Left hindlimb (tissue), 1 donor: Measurements from ENCODE around the gene CFAP300.

Source experiments
- DNase-seq: peaks from one replicate; pipeline ENCODE4 v3.0.0-alpha.2; 2018

The CFAP300 gene

DNA sequence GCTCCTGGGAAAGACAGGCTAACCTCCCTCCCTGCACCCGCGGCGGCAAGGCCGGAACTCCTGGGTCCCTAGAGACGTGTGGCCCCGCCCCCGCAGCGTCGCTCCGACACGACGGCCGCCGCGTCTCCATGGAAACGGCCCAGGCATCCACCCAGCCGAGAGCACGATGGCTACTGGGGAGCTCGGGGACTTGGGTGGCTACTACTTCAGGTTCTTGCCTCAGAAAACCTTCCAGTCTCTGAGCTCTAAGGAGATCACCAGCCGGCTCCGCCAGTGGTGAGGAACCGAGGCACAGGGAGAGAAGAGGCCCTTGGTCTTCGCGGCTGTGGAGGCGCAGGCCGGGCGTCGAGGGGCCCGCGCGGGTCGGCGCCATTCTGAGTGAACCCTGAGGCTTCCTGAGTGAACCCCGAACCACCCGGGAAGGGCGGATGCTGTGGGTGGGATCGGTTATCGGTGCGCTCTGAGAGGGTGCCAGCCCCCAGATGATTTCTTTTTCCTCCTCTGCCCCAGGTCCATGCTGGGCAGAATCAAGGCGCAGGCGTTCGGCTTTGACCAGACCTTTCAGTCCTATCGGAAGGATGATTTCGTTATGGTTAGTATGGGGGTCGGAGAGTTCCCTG, at the start of gene CFAP300:
Gene CFAP300, plus strand, starts transcription at position 133 of the 620 bp plus-strand sequence. Its CDS starts 34 bp downstream, at position 167.
- DNase-seq = peak; percentile 94

DNA sequence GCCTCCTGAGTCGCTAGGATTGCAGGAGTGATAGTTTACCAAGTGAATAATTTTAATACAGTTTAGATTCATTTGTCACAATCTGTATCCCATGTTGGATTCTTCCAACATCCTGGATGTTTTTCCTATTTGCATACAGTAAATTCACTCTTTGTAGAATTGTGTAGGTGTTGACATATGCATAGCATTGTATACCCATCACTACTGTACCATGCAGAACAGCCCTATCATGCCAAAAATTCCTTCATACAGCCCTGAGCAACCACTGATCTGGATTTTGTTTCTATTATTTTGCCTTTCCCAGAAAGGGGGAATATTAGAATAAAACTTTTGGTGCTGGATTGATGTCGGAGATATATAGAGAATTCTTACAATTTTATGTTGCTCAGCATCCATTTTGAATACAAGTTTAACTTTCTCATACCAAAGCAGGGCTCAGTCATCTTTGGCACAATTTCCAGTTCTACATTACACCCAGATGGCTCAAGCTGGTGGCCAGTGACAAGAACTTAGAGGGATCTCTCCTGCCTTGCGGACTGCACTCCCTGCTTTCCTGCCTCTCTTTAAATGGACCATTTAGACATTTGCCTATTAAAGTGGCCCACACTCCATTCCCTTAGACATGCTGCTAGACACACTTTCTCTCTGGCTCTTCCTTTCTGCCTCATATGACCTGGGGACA, 45.4 kb upstream of the CFAP300 start:
- DNase-seq = no peak

DNA sequence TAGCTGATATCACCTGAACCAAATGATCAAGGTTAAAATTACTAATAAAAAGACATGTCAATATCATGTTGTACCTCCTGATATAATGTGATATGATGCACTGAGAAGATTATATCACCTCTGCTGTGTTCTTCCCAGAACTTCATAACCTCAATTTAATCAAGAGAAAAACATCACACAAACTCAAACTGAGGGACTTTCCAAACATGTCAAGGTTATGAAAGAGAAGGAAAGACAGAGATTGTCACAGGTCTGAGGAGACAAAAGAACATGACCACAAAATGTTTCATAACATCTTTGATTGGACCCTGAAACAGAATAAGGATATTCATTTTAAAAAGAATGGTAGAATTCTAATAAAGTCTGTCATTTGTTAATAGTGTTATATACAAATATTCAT, 43.0 kb upstream of the CFAP300 start:
- no peak for DNase-seq

DNA sequence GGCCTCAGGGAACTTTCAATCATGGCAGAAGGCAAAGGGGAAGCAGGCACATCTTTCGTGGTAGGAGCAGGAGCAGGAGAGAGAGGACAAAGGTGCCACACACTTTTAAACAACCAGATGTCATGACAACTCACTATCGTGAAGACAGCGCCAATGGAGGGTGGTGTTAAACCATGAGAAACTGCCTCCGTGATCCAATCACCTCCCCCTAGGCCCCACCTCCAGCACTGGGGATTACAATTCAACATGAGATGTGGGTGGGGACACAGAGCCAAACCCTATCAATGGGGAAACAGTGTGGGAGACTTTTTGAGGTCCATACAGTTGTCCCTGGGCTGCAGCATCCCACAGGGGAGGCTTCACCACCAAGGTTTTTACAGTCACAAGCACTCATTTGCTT, 41.9 kb upstream of the CFAP300 start:
- DNase-seq = no peak

DNA sequence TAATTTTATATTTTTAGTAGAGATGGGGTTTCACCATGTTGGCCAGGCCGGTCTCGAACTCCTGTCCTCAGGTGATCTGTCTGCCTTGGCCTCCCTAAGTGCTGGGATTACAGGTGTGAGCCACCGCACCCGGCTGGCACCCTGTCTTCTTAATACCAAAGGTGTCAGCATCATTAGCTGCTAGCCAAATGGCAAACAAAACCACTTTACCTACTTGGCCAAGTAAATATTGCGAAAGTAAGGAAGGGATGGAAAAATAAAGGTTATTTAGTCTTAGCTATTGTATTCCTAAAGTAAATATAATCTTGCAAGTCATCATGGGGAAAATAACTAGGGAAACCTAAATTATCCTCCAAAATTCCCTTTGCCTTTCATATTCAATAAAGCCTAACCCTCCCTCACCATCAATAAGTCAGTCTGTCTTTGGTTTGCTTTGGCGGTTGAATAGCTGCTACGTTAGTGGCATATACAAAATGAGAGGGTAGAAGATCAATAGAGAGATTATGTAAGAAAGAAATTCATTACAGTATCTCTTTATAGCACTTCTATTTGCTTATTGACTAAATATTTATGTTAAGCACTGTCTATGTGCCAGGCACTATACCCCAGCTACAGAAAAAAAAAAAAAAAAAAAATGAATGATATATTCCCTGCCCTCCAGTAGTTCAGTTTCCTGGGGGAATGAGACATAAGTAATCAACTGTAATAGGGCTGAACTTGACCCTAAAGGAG, 40.2 kb upstream of the CFAP300 start:
- no peak for DNase-seq

DNA sequence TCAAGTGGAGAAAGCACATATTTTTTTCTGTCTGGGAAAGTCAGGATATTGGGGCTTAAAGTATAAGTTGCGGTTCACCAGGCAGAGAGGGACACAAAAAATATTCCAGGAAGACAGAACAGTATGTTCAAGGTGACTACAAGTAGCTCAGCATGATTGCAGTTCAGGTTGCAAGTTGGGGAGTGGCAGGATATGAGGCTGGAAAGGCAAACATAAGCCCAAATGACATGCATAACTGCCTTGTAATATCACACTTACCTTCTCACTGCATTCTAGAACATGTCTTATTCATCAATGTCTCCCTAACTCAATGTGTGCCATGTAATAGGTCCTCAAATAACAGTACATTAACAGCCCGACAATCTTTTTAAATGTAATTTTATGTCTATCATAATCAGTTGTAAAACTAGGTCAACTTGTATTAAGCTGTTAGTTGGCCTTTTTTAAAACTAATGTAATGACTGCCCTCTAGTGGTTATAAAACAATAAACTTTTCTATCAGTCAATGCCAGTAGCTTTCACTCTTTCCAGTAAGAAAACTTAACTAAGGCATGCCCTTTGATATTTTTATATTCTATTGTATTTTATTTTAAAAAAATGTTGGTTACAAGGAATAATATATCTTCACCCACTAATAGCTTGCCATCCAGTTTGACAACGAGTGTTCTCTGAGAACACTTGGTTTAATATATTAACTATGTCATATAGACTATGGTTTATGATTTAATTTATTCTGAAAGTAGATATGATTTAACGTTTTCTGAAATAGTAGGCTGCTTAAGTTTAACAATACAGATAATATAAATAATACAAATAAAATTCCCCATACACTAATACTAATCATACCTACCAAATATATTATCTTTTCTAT, 39.4 kb upstream of the CFAP300 start:
- no peak for DNase-seq

DNA sequence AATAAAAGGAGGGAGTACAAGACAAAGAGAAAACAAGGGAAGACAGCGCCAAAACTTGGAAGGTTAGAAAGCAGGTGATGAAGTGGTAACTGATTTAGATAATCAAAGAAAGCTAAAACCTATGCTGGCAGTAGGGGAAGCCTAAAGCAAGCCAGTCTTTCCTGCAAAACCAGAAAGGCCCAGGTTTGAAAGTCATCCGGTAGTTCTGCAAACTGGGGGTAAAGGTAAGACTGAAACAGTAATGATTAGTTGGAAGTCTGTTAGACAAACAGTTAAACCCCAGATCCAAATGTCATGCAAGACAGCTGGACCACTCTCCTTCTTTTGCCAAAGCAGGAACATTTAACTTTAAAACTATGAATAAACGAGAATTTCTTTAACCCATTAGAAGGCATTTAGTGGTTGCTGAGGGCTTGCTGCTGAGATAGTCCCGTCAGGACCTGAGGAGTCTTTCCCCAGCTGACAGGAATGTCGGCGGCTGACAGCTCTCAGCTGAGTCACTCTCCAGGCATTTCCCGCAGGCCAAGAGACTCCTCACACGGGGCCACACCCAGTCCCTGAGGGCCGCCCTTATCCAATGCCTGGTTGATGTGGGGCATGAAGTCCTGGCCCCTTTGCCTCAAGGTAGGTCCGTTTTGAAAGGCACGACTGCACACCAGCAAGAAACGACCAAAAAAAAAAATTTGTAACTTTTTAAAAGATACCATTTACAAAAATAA, 36.3 kb upstream of the CFAP300 start:
- DNase-seq = peak; percentile 64

DNA sequence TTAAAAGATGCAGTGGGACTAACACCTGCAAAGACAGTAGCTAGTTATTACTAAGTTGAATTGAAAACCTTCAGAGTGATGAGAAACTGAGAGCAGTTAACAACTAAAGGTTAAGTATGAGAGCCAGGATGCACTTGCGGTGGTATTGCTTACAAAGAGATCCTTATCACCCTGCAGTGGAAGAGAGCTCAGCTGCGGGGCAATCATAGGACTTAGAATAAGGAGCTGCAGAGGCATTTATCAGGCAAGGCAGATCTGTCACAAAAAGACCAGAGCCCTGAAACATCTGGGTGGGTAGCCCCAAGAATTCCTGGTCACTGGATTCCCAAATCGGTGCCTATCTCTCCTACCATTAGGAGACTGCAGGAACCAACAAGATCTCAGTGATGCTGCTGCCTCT, 34.3 kb upstream of the CFAP300 start:
- no peak for DNase-seq

DNA sequence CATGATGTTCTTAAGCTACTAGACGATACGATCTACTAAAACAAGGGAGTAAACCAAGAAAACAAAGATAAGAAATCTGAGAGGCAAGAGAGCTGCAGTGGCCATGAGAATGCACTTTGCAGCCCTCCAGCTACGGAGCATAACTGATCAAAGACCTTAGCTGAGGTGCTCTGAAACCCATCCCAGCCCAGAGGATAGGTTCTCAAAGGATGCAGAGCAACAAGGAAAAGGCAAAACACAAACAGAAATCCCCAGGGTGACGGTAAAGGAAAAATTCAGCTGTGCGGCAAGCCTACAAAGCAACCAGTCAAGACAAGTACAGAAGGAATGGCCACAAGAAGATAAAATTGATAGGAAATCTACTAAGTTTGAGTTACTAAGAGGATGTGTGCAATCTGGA, 32.5 kb upstream of the CFAP300 start:
- no peak for DNase-seq

DNA sequence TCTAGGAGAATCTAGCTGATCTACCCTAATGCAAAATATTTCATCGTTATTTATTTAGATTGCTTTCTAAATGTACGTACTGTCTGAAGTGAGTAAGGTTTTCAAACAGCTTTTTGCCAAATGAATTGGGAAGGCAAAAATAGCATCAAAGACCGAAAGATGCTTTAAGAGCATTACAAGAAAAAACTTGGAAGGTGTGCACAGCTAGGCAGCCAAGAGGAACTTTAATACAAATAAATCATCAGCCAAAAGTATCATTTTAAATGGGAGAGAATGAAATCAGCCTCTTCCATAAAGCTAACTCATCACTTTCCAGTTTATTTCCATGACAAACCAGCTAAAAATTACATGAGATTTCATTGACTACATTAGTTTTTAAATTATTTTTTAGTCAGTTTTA, 30.2 kb upstream of the CFAP300 start:
- DNase-seq = no peak

DNA sequence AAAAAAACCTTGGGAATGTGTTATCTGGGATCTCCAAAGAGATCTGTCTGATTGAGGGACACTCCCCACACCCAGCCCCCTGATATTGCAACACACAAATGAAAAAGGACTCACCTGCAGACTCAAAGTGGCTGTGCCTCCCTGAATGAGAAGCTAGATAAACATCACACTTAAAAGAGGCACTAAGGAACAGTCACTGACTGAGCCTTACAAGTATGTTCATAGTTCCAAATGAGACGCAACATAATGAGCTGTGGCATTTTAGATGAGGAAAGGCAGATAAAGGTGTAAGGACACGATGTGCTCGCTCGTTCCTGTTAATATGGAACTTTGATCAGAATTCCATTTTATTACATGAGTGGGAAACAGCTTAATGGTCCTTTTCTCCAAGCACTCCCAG, 21.0 kb upstream of the CFAP300 start:
- DNase-seq = no peak

DNA sequence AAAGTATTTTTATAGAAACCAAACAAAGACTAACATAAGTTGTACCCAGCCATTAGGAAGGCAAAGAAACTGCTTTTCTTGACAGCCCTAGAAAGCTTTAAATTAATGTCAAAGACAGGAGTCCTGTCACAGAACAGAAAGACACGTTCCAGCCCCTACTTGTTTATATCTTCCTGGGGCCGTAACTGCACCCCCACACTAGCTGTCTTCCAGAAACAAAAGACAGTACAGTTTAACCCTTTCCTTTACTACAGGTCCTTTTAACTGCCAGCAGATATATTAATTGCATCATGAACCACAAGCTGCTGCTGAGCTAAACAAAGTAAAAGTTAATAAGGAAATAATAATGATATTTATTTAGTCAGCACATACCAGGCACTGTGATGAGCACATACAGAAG, 20.3 kb upstream of the CFAP300 start:
- no peak for DNase-seq

DNA sequence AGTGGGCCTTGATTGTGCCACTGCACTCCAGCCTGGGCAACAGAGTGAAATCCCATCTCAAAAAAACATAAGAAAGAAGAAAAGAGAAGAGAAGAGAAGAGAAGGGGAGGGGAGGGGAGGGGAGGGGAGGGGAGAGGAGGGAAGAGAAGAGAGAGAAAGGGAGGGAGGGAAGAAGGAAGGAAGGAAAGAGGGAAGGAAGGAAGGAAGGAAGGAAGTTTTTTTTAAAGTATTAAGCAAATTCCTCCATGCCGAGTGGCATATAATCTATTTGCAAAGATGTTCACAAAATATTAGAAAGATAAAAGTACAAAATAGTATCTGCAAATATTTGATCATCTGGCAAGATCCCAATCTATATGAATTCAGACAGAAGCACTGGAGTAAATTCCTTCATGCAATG, 10.5 kb upstream of the CFAP300 start:
- DNase-seq = no peak

DNA sequence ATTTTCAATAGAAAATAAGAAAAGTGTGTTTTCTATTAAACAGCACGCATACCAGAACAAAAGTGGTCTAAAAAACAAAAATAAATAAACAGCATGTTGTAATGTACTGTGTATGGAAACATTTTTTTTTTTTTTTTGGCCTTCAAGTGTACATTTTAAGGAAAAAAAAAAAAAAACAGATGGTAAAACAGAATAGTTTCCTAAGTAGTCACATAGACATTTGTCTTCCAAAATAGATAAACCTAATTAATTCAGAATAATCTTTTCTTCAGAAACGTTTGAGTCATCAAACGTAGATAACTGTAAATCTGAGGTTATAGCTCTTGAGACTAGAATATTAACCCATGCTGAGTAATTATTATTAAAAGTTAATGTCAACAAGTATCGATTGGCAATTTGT, 396 bp upstream of the CFAP300 start:
- DNase-seq = no peak

DNA sequence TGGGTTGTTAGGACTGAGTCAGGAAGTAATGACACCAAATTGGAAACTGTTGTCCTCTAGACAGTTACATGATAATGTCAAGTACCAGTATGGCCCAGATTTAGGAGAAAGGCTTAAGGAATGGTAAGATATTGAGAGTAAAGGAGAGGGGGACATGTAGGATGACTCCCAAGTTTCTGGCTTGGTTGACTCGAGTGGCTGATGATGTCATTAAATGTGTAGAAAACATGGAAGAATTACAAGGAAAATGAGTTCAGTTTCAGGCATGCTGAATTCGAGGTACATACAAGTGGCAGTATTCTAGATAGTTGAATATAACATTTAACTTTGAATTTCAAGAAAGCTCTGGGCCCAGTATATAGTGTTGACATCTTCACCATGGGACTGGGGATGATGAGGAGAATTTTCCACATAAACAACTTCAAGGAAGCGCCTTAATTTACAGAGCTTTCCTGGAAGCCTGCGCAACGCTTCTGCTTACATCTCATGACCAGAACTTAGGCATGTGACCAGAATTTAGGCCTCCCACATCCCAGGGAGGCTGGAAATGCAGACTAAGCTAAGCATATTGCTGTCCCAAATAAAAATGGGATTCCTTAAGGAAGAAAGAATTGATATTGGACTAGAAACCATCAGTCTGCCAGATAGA, 3.8 kb downstream of the CFAP300 start:
- DNase-seq = no peak

DNA sequence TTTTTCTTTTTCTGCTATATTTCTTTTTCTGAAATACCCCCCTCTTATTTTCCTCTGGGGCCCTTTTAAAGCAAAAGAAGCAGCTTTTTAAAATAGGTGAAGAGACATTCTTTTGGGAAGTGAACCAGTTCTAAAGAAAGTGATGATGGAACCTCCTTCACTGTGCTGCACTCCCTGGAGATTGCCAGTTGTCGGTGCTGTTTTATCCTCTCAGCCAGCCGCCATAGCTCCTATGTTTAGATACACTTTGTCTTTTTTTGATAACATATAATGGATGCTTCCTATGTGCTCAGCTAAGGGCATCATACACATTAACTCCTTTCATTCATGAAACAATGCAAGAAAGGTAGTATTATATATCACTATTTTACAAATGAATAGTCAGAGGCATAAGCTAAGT, 14.0 kb downstream of the CFAP300 start:
- no peak for DNase-seq

DNA sequence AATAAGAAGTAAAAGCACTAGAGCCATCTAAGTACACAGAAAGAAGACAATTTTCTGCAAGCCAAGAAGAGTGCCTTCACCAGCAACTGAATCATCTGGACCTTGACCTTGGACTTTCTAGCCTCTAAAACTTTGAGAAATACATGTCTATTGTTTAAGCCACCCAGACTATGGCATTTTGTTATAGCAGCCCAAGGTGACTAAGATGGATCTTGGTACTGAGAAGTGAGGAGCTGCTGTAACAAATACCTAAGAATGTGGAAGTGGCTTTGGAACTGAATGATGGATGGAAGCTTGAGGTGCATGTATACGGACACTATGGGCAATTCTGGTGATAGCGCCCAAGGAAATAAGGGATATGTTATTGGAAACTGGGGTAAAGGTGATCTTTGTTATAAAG, 14.9 kb downstream of the CFAP300 start:
- DNase-seq = no peak

DNA sequence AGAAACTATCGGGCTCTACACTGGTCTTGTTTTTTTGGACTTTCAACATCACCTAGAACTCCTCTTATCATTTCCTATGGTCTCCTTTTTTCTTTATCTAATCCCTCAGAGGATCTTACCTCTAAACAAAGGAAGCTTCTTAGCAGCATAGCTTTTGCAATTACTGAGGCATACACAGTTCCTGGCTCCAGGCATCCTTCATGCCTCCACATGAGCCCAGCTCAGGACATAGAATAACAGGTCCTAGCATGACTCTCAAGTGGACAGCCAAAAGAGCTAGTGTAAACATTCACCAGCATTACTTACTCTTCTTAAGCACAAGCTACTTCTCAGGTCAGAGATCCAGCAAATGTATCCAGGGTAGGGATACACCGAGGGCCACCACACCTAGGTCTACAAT, 17.1 kb downstream of the CFAP300 start:
- DNase-seq = no peak

DNA sequence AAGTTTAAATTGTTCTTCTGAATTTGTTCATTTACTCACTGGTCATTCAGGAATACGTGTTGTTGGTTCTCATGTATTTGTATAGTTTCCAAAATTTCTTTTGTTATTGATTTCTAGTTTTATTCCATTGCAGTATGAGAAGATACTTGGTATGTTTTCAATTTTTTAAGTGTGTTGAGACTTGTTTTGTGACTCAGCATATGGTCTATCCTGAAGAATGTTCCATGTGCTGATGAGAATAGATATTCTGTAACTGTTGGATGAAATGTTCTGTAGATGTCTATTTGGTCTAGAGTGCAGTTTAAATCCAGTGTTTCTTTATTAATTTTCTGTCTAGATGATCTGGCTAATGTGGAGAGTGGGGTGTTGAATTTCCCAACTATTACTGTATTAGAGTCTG, 23.5 kb downstream of the CFAP300 start:
- no peak for DNase-seq

DNA sequence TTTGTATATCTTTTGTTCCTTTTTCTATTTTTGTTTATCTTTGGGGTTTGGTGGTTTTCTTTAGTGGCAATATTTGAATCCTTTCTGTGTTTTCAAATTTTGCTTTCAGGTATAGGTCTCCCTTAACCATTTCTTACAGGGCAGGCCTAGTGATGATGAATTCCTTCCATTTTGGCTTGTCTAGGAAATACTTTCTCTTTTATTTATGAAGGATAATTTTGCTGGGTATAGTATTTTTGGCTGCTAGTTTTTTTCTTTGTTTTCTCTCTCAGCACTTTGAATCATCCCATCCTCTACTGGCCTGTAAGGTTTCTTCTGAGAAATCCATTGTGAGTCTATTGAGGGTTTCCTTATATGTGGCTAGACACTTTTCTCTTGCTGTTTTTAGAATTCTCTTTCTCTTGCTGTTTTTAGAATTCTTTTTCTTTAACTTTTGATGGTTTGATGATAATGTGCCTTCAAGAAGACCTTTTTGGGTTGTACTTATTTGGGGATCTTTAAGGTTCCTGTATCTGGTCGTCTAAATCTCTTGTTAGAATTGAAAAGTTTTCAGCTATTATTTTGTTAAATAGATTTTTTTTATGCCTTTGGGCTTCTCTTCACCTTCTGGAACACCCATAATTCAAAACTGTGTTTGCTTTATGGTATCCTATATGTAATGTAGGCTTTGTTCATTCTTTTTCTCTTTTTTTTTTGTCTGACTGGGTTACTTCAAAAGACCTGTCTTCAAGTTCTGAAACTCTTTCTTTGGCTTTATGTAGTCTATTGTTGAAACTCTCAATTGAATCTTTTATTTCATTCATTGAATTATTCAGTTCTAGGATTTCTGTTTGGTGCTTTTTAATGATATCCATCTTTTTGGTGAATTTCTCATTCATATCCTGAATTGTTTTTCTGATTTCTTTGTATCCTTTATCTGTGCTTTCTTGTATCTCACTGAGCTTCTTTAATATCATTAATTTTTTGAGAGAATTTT, 24.5 kb downstream of the CFAP300 start:
- DNase-seq = no peak

DNA sequence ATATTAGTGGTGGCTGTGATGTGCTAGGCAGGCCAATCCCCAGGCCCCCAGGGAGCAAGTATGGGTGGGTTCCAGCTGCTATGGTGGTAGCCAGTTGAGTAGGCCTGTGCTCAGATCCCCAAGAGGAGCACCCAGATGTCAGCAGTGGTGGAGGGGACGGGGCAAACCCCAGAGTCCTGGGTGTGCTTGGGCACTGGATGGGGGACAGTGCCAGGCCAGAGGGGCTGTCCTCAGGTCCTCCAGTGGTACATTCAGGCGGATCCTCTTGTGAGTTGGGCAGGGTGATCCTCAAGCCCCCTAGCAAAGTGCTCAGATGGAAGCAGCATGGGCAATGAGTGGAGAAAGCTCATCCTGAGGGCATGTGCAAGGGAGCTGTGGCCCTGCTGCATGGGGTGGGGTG, 26.0 kb downstream of the CFAP300 start:
- no peak for DNase-seq
